Mesothelial cell of epicardium (in vitro differentiated cells): Measurements from ENCODE around the gene FAM24B. TPM values are rescaled to one million over a fixed set of nuclear protein-coding genes. Genes with fewer than 3 reads are reported as not detected.
"Not testable (repeated sequence)": the region's sequence is repeated elsewhere in the genome, so short reads cannot be mapped to it uniquely, and the experiment has no call there.

Experiments
- DNase-seq, 2 experiments: peaks; one replicate each; pipeline ENCODE4 v3.0.0; 2021; ENCODE audit warnings: low spot score in 2 of 2; ENCODE audit not compliant: unreplicated experiment in 2 of 2
- H3K27ac Mint-ChIP-seq: 2 replicates; pipeline ENCODE4 v1.8.0; 2021; ENCODE audit warnings: mixed read lengths
- H3K27me3 Mint-ChIP-seq: 2 replicates; pipeline ENCODE4 v1.8.0; 2021; ENCODE audit warnings: low read depth, mixed read lengths
- H3K36me3 Mint-ChIP-seq: 2 replicates; pipeline ENCODE4 v1.8.0; 2021; ENCODE audit warnings: mixed read lengths
- H3K4me1 Mint-ChIP-seq: 2 replicates; pipeline ENCODE4 v1.8.0; 2021; ENCODE audit warnings: mixed read lengths
- H3K4me3 Mint-ChIP-seq: 2 replicates; pipeline ENCODE4 v1.8.0; 2021; ENCODE audit warnings: mild to moderate bottlenecking, moderate library complexity, mixed read lengths
- H3K9me3 Mint-ChIP-seq: 2 replicates; pipeline ENCODE4 v1.8.0; 2021; ENCODE audit warnings: mixed read lengths
- CTCF ChIP-seq: fragments of 200-600 bp; sonication (generic); IDR thresholded peaks from one replicate; pipeline ENCODE4 v1.5.0; 2021; ENCODE audit warnings: antibody characterized with exemption; ENCODE audit not compliant: unreplicated experiment
- total RNA-seq: library from RNA; stranded (reverse); gene quantifications from 3 replicates; pipeline ENCODE4 v1.2.1, GENCODE V29; 2021

Gene FAM24B
- total RNA-seq, 1 donor from 2014 or later: not detected

- no peak for TF ChIP-seq CTCF
- Mint-ChIP-seq H3K36me3 (no peaks in the 10 kb centered on the region), H3K4me1 (no peaks in the 10 kb centered on the region), H3K27me3 (peaks cover 54% of the 10 kb centered on the region), H3K4me3 (no peak overlapping the region), H3K9me3 (no peaks in the 10 kb centered on the region), H3K27ac (no peak overlapping the region)
- DNase-seq: no peak
These were observed 2.9 kb downstream of the FAM24B start for GRCh38 chr10:122876467-122876855.

- Mint-ChIP-seq H3K27me3 (peaks cover 53% of the 10 kb centered on the region), H3K9me3 (no peaks in the 10 kb centered on the region), H3K27ac (no peak overlapping the region), H3K4me3 (no peak overlapping the region), H3K4me1 (no peaks in the 10 kb centered on the region), H3K36me3 (no peaks in the 10 kb centered on the region)
- DNase-seq: no peak
- TF ChIP-seq CTCF: no peak
These were observed 3.4 kb downstream of the FAM24B start for GRCh38 chr10:122875843-122876466.

GRCh38 chr10:122871947-122872346, 7.4 kb downstream of the FAM24B start:
- H3K4me3 Mint-ChIP-seq, H3K4me1 Mint-ChIP-seq, H3K27ac Mint-ChIP-seq, DNase-seq, H3K36me3 Mint-ChIP-seq: not testable (repeated sequence)
- Mint-ChIP-seq H3K27me3 (peaks cover 26% of the 10 kb centered on the region), H3K9me3 (peaks cover 16% of the 10 kb centered on the region)

- H3K4me1 Mint-ChIP-seq, H3K36me3 Mint-ChIP-seq, H3K27me3 Mint-ChIP-seq, H3K27ac Mint-ChIP-seq, DNase-seq, H3K4me3 Mint-ChIP-seq: not testable (repeated sequence)
- H3K9me3 Mint-ChIP-seq: peaks cover 24% of the 10 kb centered on the region
These were observed 10.6 kb downstream of the FAM24B start for GRCh38 chr10:122868768-122869167.

- peaks cover 24% of the 10 kb centered on the region for H3K9me3 Mint-ChIP-seq
- not testable (repeated sequence) for H3K4me3 Mint-ChIP-seq, H3K4me1 Mint-ChIP-seq, H3K27ac Mint-ChIP-seq, DNase-seq, H3K27me3 Mint-ChIP-seq, H3K36me3 Mint-ChIP-seq
These were observed 12.5 kb downstream of the FAM24B start for GRCh38 chr10:122866757-122867482.

- Mint-ChIP-seq H3K9me3 (peaks cover 18% of the 10 kb centered on the region), H3K4me3 (no peak overlapping the region), H3K27ac (no peak overlapping the region), H3K4me1 (no peaks in the 10 kb centered on the region), H3K27me3 (peaks cover 4% of the 10 kb centered on the region), H3K36me3 (no peaks in the 10 kb centered on the region)
- DNase-seq: no peak
- no peak for TF ChIP-seq CTCF
These were observed 14.5 kb downstream of the FAM24B start for GRCh38 chr10:122864901-122865300.

- peaks cover 14% of the 10 kb centered on the region for H3K9me3 Mint-ChIP-seq
- no peak overlapping the region for H3K27ac Mint-ChIP-seq
- no peak for TF ChIP-seq CTCF
- no peaks in the 10 kb centered on the region for H3K4me1 Mint-ChIP-seq
- H3K4me3 Mint-ChIP-seq: no peak overlapping the region
- peaks cover 4% of the 10 kb centered on the region for H3K27me3 Mint-ChIP-seq
- no peak for DNase-seq
- no peaks in the 10 kb centered on the region for H3K36me3 Mint-ChIP-seq
These were observed 15.2 kb downstream of the FAM24B start for GRCh38 chr10:122864194-122864592.
